HG03469 (cell line): ENCODE data around the gene P3H2.

Source experiments
- ATAC-seq: cut with Tn5 transposase; IDR thresholded peaks from one replicate; pipeline ENCODE4 v1.9.1; 2021; ENCODE audit warnings: mild to moderate bottlenecking, moderate library complexity, moderate number of reproducible peaks; ENCODE audit not compliant: unreplicated experiment

The P3H2 gene

DNA sequence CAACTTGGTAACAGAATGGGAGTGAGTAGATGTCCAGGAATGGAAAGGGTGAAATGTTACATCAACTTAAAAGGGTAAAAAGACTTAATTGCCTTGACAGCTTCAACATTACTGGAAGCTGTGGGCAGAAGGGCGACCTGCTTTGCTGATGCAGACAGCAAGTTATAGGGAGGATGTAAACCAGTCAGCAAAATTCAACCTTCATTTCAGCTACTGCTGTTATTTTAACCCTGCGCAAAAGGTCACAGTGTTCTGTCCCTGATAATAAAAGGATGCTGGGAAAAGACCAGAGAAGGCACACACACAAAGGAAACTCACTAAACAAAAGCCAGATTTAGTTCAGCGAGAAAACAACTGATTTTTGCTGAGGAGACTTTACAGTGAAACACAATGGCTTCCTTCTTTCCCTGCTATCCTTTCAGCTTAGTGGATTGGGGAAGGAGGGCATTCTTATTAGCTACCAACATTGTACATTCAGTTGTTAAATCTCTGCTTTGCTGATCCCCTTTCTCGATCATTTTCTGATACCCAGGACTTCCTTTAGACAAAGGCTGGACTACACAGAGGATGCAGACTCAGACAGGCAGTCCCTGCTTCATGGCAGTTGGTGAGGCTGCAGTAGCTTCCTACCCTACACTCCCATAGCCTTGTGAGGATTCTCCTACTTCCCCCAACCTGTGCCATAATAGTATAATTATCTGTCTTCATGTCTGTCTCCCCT, 62.0 kb downstream of the P3H2 start:
- no peak for ATAC-seq

DNA sequence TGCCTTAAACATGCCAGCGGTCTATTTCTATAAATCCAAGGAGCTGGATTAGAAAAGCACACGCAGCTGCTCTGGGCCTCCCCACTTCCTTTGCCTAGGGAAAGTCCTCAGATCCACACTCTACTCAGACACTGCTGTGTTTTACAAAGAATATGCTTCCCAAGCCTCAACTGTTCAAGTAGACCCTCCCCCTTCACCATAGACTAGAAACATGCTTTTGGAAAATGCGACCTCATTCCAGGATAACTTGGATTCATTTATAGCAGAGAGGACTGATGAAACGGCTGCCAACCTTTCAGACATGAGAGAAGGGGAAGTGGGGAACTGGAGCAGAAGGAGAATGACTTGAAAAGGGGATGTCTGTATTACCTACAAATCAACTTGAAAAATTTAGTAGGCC, 64.0 kb downstream of the P3H2 start:
- no peak for ATAC-seq

DNA sequence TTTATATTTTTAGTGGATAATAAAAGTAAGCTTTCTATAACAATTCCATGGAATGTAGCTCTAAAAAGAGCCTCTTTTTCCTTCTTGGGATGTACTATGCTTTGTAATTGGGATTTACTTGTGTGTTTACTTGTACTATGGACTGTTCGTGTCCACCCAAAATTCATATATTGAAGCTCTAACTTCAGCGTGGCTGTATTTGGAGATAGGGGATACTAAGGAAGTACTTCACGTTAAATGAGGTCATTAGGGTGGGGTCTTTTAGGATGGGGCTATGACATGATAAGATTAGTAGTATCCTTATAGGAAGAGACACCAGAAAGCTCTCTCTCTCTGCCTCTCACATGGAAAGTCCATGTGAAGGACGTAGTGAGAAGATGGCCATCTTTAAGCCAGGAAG, 64.9 kb downstream of the P3H2 start:
- no peak for ATAC-seq

DNA sequence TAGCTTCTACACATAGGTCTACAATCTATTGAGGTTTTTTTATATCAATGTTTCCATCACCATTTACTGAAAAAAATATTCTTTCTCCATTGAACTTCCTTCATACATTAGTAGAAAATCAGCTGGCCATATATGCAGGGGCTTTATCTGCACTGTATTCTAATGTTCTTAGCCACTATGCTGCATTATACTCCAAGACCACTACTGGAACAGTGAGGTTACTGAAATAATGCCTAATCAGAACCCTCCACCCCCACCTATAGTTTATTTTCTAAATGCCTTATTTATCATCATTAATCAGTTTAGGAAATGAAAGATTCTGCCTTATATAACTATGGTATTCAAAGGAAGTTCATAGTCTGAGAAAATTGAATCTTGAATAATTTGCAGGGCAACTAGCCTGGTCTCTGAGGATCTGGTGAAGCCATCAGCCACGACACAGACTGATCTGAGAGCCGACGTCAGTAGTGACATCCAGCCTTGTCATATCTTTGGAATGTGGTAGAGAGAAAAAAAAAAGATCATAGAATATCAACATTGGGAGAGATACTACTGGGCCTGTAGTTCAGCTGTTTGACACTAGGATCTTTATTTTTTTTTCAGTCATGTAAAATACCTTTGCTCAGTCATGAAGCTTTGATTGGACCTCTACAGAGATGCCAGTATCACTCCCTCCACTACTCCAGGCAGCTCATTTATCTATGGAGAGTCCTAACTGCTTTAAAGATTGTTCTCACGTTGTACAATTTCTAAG, 66.6 kb downstream of the P3H2 start:
- ATAC-seq: no peak

DNA sequence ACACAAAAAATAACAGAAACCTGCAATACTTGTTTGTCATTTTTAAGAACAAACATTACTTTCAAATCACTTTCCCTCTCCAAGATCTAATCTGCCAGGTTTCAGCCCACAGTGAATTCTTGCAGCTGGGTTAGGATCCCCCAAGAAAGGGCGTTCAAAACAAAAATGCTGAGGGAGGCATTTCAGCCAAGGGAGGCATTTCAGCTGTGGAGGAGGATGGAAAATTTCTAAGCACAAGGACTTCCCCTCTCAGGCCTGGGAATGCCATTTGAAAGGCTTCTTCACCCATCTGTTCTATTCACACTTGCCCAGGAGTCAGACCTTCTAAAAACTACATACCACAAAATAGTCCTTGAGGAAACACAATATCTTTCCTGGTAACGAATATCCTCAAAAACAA, 69.1 kb downstream of the P3H2 start:
- ATAC-seq: no peak

DNA sequence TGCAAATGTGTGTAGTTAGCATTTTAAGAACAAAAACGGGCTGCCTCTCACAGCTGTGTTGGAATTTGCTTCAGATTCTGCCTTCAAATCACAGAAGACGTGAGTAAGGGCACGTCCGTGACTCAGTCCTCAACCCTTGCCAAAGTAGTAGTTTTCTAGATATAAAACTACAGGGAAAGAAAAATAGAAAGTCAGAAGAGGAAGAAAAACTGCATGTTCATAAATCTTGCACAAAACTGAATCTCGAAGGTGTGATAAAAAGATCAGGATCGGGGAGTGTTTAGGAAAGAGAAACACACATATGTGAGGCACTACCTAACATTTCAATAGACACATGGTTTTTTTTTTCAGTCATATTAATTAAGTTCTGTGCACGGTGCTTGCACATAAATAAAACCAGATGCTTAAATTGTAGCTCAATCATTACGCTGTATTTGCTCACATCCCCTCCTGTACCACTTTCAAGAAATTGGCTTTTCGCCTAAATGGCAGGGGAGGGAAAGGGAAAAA, 71.7 kb downstream of the P3H2 start:
- no peak for ATAC-seq

DNA sequence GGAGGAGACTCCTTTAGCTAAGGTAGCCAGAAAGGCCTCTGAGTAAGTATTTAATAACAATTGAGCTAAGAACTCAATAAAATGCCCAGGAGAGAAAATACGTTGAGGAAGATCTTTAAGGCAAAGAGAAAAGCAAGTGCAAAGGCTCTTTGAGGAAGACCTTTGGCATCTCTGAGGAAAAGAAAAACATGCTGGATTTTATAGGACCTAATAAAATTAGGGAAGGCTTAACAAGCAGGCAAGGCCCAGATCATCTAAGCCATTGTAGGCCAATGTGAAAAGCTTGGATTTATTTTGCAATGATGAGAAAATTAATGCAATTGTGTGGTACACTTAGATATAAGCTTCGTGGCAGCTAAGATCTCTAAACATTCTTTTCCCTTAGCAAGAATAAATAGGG, 75.7 kb downstream of the P3H2 start:
- ATAC-seq: no peak

DNA sequence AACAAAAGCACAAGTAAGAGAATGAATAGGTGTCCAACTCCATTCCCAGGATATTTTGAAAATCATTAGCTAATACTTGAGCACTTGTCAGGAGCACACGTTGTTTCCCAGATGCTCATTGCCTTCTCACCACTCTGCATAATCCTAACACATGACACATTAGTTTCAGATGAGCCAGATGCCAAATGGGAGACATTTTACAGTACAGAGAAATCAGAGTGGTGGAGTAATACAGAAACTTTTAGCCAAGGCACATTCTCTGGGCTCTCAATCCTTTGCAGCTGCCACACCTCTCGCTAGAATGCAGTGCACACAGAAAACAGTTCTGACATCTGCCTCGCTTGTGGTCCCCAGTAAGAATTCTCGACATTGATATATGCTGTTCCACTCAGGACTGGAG, 76.6 kb downstream of the P3H2 start:
- ATAC-seq: no peak

DNA sequence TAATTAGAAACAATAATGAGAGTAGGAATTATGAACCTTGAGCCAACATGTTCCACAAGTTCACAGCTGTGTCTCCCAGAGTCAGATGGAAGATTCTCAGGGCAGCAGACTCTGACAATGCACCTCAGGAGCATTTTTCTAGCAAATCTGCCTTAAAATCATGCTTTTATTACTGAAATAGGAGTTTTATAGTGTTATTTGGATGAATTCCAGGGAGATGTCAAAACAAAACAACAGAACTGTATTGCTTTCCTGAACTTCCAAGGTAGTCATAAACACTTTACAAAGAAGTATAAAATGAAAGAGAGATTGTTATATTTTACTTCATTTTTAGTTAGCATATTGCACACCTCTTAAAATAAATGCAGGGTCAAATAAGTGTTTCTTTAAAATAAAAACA, 77.0 kb downstream of the P3H2 start:
- no peak for ATAC-seq

DNA sequence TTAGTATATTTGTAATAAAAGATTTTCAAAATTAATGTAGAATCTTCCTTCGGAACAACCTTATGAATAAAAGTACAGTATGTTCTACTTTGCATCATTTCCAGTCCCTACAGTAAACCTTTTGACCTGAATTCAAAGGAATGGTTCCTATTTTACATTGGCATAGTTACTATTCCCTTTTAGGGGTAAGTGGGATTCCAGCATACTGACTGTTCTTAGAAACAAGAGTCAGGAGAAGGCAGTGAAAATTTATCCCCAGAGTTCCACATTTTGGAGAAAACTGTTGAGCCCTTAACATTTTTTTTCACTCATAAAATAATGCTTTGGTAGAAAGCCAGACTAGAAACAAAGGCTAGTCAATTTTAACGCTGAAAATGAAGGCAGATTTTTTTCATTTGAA, 78.1 kb downstream of the P3H2 start:
- no peak for ATAC-seq

DNA sequence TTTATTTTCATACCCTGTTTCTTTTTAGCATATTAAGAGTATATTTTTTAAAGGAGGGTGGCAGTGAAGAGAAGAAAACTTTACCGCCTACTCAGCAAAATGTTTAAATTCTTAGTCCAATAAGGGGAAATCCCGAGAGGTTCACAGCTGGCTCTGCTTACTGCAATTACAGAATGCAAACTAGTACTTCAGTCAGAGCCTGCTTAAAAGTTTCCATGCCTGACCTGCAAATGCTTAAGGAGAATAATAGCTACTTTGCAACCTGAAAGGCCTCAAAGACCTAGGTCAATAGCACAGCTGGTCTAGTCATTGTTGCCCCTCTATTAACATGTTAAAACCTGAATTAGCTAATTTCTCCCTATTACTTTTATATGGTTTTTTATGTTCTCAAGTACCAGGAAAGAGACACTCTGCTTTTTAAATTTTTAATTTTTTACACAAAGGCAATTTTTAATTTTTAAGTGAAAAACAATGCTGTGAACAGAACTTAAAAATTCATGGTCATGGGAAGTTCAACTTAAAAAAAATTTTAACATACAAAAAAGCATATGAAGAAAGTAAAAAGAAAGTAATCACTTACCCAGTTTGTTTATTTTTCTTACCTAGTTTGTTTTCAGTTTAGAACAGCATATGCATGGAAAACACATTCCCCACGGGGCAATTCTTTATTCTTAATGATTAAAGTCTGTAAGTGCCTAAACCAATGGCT, 79.2 kb downstream of the P3H2 start:
- peak; percentile 62 for ATAC-seq

DNA sequence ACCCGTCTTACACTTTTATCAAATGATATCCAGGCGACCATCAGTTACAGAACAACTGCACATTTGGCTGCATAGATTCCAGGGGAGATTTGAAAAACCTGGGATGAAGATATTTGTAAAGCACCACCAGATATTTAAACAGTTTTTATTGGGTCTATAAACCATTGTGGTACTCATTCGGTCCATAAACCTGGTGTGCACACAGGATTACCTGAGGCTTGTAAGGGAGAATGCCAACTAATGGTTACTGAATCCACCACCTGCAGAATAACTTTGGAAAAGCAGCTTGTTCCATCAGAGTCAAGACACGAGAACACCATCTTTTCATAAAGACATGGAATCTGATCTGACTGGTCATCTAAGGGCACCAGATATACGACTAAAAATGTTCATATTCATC, 80.6 kb downstream of the P3H2 start:
- no peak for ATAC-seq

DNA sequence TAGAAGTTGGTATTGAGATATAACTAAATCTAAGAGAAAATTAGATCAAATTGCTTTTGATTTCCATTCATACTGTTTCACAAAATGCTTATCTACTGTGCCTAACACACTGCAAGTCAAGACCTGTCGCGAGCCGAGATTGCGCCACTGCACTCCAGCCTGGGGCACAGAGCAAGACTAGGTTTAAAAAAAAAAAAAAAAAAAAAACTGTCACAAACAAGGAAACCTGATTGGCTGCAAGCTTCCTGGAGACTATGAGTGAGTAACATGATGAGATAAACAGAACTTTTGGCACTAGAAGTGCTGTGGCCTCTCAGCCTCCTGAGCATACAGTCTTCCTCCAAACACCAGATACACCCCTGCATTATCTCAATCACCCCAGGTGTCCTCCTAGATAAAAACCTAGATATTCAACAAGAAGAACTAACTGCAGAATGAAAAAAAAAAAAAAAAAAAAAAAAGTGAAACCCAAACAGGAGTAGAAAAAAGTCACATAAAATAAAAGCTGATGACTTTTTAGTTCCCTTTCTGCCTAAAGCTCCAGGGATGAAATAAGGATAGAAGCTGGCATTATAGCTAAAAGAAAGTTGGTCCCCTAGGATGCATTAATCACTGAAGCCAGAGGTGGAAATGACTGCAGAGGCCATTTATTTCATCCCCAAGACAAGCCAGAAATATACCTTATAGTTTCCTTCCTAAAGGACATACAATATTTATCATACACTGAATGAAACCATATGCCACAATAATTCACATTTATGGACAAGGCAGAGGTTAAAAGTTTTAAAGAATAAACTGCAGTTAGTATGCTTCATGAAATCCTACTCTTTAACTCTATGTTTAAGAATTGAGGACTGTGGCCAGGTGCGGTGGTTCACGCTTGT, 82.4 kb downstream of the P3H2 start:
- no peak for ATAC-seq

DNA sequence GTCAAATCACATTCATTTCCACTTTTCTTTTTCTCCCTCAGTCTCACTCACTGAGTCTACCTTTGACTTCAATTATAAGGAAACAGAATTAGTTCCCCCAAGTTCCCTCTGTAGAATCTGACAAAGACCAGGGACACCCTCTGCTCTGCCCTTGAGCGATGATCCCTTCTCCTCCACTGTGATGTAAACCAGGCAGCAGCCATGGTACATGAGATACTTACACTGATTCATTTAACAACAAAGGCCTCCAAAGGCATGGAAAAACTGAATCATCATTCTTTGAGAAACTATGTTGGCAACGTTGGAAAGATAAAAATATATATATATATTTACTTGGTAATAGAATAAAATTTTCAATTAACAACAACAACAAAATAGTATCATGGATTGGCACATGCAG, 84.1 kb downstream of the P3H2 start:
- no peak for ATAC-seq

DNA sequence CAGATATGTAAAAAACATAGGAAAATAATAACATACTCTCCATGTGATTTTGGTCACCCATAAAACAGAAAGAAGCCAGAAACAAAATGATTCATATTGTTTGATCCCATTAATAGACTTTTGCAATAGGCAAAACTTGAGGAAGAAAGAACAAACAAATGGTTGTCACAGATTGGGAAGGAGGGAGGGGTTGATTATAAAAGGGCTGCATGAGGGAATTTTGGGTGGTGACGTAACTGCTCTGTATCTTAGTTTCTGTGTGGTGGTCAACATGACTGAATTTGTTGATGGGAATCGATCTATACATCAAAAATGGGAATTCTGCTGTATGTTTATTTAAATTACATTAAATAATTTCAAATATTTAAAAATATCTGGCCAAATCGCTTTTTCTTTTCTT, 86.3 kb downstream of the P3H2 start:
- no peak for ATAC-seq

DNA sequence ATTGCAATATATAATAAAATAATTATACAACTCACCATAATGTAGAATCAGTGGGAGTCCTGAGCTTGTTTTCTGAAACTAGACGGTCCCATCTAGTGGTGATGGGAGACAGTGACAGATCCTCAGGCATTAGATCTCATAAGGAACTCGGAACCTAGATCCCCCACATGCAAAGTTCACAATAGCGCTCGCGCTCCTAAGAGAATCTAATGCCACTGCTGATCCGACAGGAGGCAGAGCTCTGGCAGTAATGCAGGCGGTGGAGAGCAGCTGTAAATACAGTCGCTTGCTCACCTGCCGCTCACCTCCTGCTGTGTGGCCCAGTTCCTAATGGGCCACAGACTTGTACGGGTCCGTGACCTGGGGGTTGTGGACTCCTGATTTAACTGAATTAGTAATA, 87.8 kb downstream of the P3H2 start:
- ATAC-seq: no peak

DNA sequence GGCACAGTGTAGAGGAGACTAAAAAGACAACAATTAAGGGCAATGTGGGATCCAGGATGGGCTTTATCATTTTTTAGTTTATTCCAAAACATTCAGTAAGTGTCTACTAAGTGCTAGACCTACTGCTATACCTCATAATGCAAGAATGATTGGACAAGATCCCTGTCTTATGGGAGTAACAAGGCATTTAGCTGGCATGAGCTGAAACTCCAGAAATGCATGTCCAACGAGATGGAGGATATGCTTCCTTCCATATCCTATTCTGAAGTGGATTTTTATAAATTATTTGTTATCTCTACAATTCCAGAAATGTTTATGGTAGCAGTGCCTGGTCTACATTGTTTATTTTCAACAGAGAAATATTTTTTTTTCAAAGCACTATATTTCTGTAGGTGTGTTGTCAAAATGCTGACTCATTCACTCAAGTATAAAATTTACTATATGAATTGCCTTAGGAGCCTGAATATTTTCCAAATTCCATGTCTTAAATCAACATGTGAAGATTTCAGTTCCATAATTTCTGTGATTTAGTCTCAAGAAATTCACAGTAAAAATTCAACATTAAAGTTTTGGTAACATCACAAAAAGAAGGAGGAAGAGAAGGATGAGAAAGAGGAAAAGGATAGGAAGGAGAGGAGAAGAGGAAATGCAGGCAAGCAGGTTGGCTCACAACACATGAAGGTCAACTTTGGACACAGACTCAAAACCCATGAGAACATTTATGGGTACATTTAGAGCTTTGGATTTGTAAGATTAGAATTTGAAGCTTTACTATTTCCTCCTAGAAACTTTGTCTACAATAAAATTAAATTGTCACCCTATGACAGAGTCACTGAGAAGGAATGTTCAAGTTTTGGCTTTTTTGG, 88.6 kb downstream of the P3H2 start:
- no peak for ATAC-seq

DNA sequence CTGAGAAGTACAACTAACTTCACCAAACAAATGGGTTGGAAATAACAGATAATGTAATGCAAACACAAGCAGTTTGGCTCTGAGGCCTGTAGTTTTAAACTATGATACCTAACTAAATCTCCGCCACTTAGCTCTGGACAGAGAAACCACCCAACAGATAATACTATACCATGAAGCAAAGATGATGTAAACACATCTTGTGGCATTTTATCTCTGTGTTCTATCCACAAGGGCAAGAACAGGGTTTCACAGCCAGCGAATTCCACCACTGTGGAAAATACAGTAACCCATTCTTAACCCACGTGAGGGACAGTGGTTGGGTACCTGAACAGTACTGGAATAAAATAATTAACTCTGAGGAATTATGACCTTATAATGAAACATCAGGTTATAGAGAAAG, 93.6 kb downstream of the P3H2 start:
- no peak for ATAC-seq

DNA sequence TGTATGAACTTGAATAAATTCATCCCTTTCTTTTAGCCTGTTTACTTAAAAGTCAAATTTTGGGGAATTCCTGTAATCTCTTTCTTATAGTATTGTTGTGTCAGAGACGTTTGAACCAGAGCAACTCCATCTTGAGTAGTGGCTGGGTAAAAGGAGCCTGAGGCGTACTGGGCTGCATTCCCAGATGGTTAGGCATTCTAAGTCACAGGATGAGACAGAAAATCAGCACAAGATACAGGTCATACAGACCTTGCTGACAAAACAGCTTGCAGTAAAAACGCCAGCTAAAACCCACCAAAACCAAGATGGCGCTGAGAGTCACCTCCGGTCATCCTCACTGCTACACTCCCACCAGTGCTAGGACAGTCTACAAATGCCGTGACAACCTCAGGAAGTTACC, 94.5 kb downstream of the P3H2 start:
- no peak for ATAC-seq

DNA sequence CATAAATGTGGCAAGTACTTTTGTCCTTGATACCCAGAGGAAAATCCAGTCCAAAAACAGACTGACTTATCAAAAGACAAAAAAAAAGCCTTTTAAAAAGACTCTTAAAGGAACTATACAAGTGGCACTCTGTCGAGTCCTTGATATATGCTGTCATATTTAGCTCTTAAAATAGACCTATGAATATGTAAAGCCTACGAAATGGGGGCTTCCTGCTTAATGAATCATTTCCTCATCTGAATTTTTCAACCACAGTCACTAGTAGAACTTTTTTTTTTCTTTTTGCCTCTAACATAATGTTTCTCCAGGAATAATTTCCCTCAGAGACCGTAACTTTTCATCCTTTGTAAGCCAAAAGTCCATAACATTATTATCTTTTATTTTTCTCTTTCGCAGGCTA, 95.8 kb downstream of the P3H2 start:
- no peak for ATAC-seq
